Omental fat pad (tissue), 4 donors: Measurements from ENCODE around the gene DOCK7. TPM values are rescaled to one million over a fixed set of nuclear protein-coding genes. Genes with fewer than 3 reads are reported as not detected.
"Not testable (repeated sequence)": the region's sequence is repeated elsewhere in the genome, so short reads cannot be mapped to it uniquely, and the experiment has no call there.

Experiments
- ATAC-seq: fragments of 150-250 bp; one replicate; pipeline ENCODE4 v1.9.1; 2016; ENCODE audit warnings: mild to moderate bottlenecking, moderate library complexity; ENCODE audit not compliant: low FRiP score
- DNase-seq: peaks from one replicate; pipeline ENCODE4 v3.0.0-alpha.2; 2019; ENCODE audit warnings: low spot score
- total RNA-seq, 4 donors: library from RNA; depleted of rRNA; stranded (reverse); fragments of >200 nt; gene quantifications; one replicate each; pipeline ENCODE4 v1.1.0, GENCODE V29; 2016
- TF ChIP-seq, protein P1 (sequence below), 3 donors: fragments of 450-650 bp; IDR thresholded peaks; one replicate each; pipeline ENCODE4 v1.5.1; 2016 to 2017; ENCODE audit warnings: antibody characterized with exemption in 3 of 3, mild to moderate bottlenecking in 3 of 3, moderate library complexity in 2 of 3

DOCK7 gene
- total RNA-seq, 4 donors from 2014 or later, result 29.1 to 55.2 (median 31.0) TPM

- TF ChIP-seq, protein P1, sequence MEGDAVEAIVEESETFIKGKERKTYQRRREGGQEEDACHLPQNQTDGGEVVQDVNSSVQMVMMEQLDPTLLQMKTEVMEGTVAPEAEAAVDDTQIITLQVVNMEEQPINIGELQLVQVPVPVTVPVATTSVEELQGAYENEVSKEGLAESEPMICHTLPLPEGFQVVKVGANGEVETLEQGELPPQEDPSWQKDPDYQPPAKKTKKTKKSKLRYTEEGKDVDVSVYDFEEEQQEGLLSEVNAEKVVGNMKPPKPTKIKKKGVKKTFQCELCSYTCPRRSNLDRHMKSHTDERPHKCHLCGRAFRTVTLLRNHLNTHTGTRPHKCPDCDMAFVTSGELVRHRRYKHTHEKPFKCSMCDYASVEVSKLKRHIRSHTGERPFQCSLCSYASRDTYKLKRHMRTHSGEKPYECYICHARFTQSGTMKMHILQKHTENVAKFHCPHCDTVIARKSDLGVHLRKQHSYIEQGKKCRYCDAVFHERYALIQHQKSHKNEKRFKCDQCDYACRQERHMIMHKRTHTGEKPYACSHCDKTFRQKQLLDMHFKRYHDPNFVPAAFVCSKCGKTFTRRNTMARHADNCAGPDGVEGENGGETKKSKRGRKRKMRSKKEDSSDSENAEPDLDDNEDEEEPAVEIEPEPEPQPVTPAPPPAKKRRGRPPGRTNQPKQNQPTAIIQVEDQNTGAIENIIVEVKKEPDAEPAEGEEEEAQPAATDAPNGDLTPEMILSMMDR (IDR thresholded peaks at IDR 0.05), result no peak
- no peak for DNase-seq
Observed at GRCh38 chr1:62590255-62590969, 97.8 kb downstream of the DOCK7 start.

GRCh38 chr1:62589321-62589720, 98.9 kb downstream of the DOCK7 start:
- ATAC-seq, result no peak
- DNase-seq, result no peak
- TF ChIP-seq, protein P1 (IDR thresholded peaks at IDR 0.05), result no peak

More at GRCh38 chr1:62590255-62590969, 97.8 kb downstream of the DOCK7 start:
- ATAC-seq, result no peak

- TF ChIP-seq, protein P1 (IDR thresholded peaks at IDR 0.05), result no peak
- DNase-seq, result no peak
- no peak for ATAC-seq
Observed at GRCh38 chr1:62588000-62588399, 100.2 kb downstream of the DOCK7 start.

DNA sequence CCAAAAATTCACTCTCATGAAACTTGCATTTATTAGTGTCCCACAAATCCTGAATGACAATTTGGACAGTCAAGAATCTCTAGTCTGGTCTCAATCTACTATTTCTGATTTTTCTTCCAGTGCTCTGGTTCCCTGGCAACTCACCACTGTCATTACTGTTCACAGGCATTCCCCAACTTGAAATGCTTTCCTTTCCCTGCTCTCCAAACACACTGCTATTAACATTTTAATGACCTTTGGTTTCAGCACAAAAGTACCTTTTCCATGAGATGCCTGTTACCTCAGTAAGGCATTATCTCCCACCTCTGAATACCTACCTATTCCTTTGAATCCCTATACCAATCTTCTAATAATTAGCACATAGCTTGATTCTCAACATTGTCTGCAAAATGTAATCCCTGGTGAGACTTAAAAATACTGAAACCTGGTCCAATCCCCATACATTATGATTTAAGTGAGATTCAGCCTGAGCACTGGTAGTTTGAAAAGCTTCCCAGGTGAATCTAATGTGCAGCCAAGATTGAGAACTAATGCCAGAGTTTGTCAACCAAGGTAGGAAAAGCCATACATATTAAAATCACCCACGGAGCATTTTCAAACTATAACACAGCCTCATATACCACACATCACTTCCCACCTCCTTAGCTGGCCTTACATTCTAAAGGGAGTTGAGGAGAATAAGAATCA, 102.6 kb downstream of the DOCK7 start:
- TF ChIP-seq, protein P1 (IDR thresholded peaks at IDR 0.05), result no peak

GRCh38 chr1:62573675-62574074, 114.5 kb downstream of the DOCK7 start:
- TF ChIP-seq, protein P1 (IDR thresholded peaks at IDR 0.05), result no peak
- no peak for DNase-seq
- no peak for ATAC-seq

More for the DNA sequence above, 102.6 kb downstream of the DOCK7 start:
- no peak for ATAC-seq
- no peak for DNase-seq

DNA sequence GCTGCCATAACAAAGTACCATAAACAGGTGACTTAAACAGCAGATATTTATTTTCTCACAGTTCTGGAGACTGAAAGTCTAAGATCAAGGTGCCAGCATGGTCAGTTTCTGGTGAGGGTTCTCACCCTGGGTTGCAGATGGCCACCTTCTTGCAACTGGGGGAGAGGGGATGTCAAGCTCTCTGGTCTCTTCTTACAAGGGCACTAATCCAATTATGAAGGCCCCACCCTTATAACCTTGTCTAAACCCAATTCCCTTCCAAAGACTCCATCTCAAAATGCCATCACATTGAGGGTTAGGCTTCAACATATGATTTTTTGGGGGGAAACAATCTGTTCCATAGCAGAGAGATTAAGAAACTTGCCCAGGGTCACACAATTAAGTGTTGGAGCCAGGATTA, 115.7 kb downstream of the DOCK7 start:
- DNase-seq (no peak), ATAC-seq (no peak)
- TF ChIP-seq, protein P1 (IDR thresholded peaks at IDR 0.05), result no peak

DNA sequence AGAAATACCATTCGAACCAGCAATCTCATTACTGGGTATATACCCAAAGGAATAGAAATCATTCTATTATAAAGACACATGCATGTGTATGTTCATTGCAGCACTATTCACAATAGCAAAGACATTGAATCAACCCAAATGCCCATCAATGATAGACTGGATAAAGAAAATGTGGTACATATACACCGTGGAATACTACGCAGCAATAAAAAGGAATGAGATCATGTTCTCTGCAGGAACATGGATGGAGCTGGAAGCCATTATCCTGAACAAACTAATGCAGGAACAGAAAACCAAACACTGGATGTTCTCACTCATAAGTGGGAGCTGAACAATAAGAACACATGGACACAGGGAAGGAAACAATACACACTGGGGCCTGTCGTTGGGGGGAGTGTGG, 116.7 kb downstream of the DOCK7 start:
- not testable (repeated sequence) for ATAC-seq, DNase-seq

DNA sequence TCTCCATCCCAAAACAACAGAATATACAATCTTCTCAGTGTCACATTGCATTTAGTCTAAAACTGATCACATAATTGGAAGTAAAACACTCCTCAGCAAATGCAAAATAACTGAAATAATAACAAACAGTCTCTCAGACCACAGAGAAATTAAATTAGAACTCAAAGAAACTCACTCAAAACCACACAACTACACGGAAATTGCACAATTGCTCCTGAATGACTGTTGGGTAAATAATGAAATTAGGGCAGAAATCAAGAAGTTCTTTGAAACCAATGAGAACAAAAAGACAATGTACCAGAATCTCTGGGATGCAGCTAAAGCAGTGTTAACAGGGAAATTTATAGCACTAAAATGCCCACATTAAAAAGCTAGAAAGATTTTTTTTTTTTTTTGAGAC, 120.3 kb downstream of the DOCK7 start:
- ATAC-seq, DNase-seq: not testable (repeated sequence)

DNA sequence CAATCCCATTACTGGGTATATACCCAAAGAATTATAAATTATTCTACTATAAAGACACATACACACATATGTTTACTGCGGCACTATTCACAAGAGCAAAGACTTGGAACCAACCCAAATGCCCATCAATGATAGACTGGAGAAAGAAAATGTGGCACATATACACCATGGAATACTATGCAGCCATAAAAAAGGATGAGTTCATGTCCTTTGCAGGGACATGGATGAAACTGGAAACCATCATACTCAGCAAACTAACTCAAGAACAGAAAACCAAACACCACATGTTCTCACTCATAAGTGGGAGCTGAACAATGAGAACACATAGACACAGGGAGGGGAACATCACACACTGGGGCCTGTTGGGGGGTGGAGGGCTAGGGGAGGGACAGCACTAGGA, 121.0 kb downstream of the DOCK7 start:
- ATAC-seq, DNase-seq: not testable (repeated sequence)
